DMS 273 (cell line): ENCODE data around the gene TCF23.
"Not testable (repeated sequence)": the region's sequence is repeated elsewhere in the genome, so short reads cannot be mapped to it uniquely, and the experiment has no call there.

Source experiments
- DNase-seq: peaks from one replicate; lab custom pipeline; 2025; ENCODE audit not compliant: unreplicated experiment; lab: John Stamatoyannopoulos, UW

The TCF23 gene

GRCh38 chr2:27148801-27149439 is at the start of gene TCF23:
Gene TCF23 (plus strand): TSS chr2:27149004. CDS start chr2:27149134, 130 bp downstream.
- DNase-seq, result no peak

- no peak for DNase-seq
Observed at GRCh38 chr2:27099334-27099955, 49.4 kb upstream of the TCF23 start.

GRCh38 chr2:27100036-27100435 is 48.8 kb upstream of the TCF23 start:
- DNase-seq, result no peak

GRCh38 chr2:27102329-27102728 is 46.5 kb upstream of the TCF23 start:
- no peak for DNase-seq

DNA sequence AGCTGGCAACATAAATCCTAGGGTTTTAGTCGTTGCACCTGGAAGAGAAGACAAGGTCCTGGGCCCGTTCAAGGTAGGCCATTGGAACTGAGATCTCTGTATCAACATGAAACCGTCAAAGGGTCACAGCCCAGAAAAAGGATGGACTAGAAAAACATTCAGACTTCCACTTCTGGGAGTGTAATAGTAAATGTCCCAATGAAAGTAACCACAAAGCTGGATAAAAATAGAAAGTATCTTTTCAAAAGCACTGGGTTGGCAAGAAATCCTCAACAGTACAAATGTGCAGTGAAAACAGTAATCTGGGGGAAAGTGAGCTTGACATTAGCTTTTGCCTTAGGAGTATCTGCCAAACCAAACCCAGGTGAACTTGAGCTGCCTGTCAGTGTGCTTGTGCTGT is 42.8 kb upstream of the TCF23 start:
- no peak for DNase-seq

DNA sequence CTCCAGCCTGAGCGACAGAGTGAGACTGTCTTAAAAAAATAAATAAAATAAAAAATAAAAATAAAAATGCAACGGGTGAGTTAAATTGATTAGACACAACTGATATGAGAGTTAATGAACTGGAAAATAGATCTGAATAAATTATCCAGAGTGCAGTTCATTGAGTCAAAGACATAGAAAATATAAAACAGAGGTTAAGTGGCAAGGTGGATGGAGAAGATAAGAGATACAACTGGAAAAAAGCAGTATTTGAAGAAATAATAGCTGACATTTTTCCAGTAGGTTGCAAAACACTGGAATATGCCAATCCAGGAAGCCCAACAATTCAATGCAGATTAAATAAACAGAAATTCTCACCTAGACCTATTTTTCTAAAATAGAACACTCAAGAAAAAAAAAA is 40.6 kb upstream of the TCF23 start:
- no peak for DNase-seq

DNA sequence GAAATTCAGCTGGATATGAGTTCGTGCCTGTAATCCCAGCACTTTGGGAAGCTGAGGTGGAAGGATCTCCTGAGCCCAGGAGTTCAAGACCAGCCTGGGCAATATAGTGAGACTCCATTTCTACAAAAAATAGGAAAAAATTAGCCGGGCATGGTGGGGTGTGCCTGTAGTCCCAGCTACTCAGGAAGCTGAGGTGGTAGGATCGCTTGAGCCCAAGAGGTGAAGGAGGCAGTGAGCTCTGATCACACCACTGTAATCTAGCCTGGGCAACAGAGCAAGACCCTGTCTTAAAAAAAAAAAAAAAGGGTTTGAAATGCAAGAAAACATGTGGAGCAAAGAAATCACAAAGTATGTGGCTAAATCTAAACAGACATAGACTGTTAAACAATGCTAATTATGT is 39.7 kb upstream of the TCF23 start:
- no peak for DNase-seq

- DNase-seq, result not testable (repeated sequence)
Observed at GRCh38 chr2:27110603-27111352, 38.0 kb upstream of the TCF23 start.

GRCh38 chr2:27111392-27112078 is 37.3 kb upstream of the TCF23 start:
- DNase-seq, result not testable (repeated sequence)

DNA sequence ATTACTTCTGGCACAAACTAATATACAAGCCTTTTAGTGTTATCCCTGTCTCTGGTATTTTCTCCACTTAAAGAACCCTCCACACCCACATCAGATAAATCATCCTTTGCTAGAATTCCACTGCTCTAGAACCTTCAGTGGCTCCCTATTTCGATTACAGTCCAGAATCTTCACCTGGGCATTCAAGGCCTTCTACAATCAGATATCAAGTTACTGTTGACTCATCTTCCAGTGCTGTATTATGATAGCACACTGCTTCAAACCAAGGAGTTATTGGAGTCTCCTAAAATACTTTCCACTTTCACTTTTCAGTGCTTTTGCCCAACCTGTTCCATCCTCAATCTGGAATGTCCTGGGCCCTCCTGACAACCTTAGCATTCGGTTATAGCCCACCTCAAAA is 33.3 kb upstream of the TCF23 start:
- no peak for DNase-seq

- DNase-seq, result no peak
Observed at GRCh38 chr2:27117995-27118524, 30.7 kb upstream of the TCF23 start.

- DNase-seq, result peak; percentile 72
Observed at GRCh38 chr2:27118525-27119329, 30.1 kb upstream of the TCF23 start, which contains the start of gene CGREF1. Gene CGREF1 (minus strand): TSS chr2:27119128. CDS start chr2:27104366, 14,762 bp downstream.

DNA sequence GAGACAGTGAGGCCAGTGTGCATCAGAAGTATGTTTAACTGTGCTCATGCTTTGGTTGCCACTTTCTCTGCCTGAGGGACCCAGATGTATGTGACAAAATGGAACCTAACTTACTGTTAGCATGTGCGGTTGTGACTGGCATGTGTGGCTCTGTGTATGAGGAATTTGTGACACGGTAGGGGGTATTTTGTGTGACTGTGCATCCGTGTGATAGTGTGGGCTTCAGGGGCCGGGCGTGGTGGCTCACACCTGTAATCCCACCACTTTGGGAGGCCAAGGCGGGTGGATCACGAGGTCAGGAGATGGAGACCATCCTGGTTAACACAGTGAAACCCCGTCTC is 29.5 kb upstream of the TCF23 start:
- DNase-seq, result not testable (repeated sequence)

DNA sequence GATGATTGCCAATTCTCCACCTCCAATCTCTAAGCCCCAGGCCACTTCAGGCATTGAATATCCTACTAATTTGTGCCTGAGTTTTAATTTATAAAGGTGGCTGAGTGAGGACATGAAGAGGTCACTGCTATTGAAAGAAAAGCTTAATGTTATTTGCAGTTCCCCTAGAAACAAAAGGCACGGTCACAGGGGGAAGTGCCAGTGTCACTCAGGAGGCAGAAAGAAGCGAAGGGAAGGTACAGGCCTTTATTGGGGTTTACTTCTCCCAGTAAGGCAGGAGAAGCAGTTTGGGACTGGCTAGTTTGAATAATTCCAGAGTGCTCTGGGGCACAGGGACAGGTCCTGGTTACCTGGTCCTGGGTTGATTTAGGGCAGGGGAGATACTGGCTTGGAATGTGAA is 26.9 kb upstream of the TCF23 start:
- no peak for DNase-seq

DNA sequence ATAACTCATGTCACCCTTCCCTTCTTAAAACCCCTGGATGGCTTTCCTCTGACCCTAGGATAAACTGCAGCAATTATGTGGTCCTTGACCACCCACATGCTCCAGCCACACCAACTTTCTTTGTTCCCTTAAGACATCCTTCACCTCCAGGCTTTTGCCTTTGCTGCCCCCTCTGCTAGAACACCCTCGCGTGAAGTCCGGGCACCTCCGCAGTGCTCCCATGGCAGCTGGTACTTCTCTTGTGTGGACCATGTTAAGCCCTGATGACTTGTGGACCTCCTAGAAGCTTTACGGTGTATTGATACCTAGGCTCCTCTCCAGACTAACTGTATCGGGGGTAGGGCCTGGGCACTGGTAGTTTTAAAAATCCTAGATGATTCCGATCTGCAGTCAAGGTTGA is 26.0 kb upstream of the TCF23 start:
- no peak for DNase-seq

DNA sequence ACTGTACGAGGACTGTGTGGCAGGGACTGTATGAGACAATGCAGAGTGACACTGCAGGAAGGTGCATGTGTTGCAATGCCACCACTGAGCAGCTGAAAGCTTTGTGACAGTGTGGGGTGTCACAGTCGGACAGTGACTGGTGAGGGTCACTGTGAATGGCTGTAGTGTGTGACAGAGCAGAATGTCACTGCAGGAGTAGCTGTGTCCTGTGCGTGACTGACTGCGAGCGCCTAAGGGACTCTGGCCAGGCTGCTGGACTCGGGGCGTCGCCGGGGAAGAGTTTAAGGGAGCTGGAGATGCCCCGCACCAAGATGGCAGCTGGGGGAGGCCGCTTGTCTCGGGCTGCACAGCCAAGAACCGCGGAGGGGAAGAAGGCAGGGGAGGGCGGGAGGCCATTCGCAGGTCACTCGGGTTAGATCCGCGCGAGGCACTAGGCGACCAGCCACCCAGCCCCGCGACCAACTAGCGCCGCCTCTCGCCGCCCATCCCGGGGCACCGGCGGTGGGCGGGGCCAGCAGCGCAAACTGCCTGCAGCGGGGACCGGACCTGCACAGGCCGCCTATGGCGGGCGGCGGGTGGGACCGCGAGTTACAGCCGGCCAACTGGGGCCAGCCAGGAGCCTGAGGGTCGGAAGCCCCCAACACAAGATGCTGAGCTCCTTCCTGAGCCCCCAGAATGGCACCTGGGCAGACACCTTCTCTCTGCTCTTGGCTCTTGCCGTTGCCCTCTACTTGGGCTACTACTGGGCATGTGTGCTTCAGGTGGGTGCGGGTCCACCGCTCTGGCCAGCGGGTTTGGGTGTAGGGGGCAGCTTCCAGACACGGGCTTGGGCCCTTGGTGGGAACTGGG is 25.3 kb upstream of the TCF23 start, which contains the start of gene ABHD1:
ABHD1 (plus strand) TSS at position 514 of the 849 bp plus-strand sequence; CDS start at position 648, 134 bp downstream.
- peak; percentile 70 for DNase-seq

- DNase-seq, result no peak
Observed at GRCh38 chr2:27125104-27125503, 23.7 kb upstream of the TCF23 start.

DNA sequence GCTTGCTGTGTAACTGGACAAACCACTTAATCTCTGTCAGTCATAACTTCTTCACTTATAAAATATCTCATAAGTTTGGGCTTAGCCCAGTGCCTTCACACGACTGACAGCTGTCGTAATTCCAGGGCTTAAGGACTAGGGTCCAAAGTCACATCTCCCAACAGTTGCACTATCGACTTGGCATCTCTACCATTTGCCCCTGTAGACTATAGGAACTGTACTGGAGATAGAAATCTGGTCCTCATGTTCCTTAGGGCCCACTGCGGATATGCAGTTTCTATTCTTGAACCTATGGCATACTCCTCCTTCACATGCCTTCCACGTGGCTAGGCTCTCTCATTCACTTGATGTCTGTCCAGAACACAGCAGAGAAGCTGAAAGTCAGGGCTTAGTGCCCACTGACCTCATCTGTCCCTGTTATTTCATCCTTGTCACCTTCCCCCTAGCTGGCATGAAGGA is 22.5 kb upstream of the TCF23 start:
- DNase-seq, result no peak

GRCh38 chr2:27127883-27128667 is 20.7 kb upstream of the TCF23 start:
- DNase-seq, result no peak
